KMS-11 (cell line): ENCODE data around the gene IL33.

Experiments used
- H2AFZ ChIP-seq: fragments of 200-600 bp; sonication (generic); 2 replicates; pipeline ENCODE4 v1.6.1; 2016; ENCODE audit warnings: antibody characterized with exemption, mixed run types, low read depth
- H3K27ac ChIP-seq: fragments of 200-600 bp; sonication (generic); 2 replicates; pipeline ENCODE4 v1.6.1; 2016; ENCODE audit warnings: mild to moderate bottlenecking, mixed run types
- H3K27me3 ChIP-seq: fragments of 200-600 bp; sonication (generic); 2 replicates; pipeline ENCODE4 v1.6.1; 2017; ENCODE audit warnings: mild to moderate bottlenecking, low read depth, mixed run types, moderate library complexity; ENCODE audit not compliant: insufficient read depth
- H3K36me3 ChIP-seq: fragments of 200-600 bp; sonication (generic); 2 replicates; pipeline ENCODE4 v1.6.1; 2017; ENCODE audit warnings: mild to moderate bottlenecking, mixed run types; ENCODE audit not compliant: insufficient read depth
- H3K4me1 ChIP-seq: fragments of 200-600 bp; sonication (generic); 2 replicates; pipeline ENCODE4 v1.6.1; 2016; ENCODE audit warnings: mild to moderate bottlenecking, low read depth, mixed run types; ENCODE audit not compliant: poor library complexity, severe bottlenecking
- H3K4me2 ChIP-seq: fragments of 200-600 bp; sonication (generic); 2 replicates; pipeline ENCODE4 v1.7.0; 2016; ENCODE audit warnings: mild to moderate bottlenecking, mixed run types
- H3K4me3 ChIP-seq: fragments of 200-600 bp; sonication (generic); IDR thresholded peaks from 2 replicates; pipeline ENCODE4 v1.6.1; 2017; ENCODE audit warnings: low read depth, low read length, mixed read lengths; ENCODE audit not compliant: insufficient read depth
- H3K79me2 ChIP-seq: fragments of 200-600 bp; sonication (generic); 2 replicates; pipeline ENCODE4 v1.6.1; 2016; ENCODE audit warnings: low read depth, mixed run types; ENCODE audit not compliant: insufficient read depth
- H3K9ac ChIP-seq: fragments of 200-600 bp; sonication (generic); 2 replicates; pipeline ENCODE4 v1.6.1; 2016; ENCODE audit warnings: mild to moderate bottlenecking, mixed run types
- H4K20me1 ChIP-seq: fragments of 200-600 bp; sonication (generic); 2 replicates; pipeline ENCODE4 v1.6.1; 2016; ENCODE audit warnings: mild to moderate bottlenecking, mixed run types; ENCODE audit not compliant: insufficient read depth
- CTCF ChIP-seq: fragments of 200-600 bp; sonication (generic); conservative IDR thresholded peaks from 2 replicates; pipeline ENCODE4 v1.6.1; 2017; ENCODE audit warnings: low read depth, mild to moderate bottlenecking, antibody characterized with exemption, low read length, moderate library complexity, mixed read lengths

IL33 gene

GRCh38 chr9:6216951-6217350 is 1.3 kb downstream of the IL33 start:
- Histone ChIP-seq H3K4me2 (no peak overlapping the region), H3K27me3 (no peaks in the 10 kb centered on the region), H3K36me3 (no peaks in the 10 kb centered on the region), H4K20me1 (no peaks in the 10 kb centered on the region), H2AFZ (no peak overlapping the region), H3K9ac (no peak overlapping the region), H3K79me2 (no peaks in the 10 kb centered on the region), H3K4me3 (no peak overlapping the region), H3K4me1 (no peaks in the 10 kb centered on the region), H3K27ac (no peak overlapping the region)
- no peak for TF ChIP-seq CTCF

- Histone ChIP-seq H3K4me1 (no peaks in the 10 kb centered on the region), H3K27ac (no peak overlapping the region), H3K36me3 (no peaks in the 10 kb centered on the region), H3K4me3 (no peak overlapping the region), H3K79me2 (no peaks in the 10 kb centered on the region), H3K4me2 (no peak overlapping the region), H3K9ac (no peak overlapping the region), H3K27me3 (no peaks in the 10 kb centered on the region), H4K20me1 (no peaks in the 10 kb centered on the region), H2AFZ (no peak overlapping the region)
- no peak for TF ChIP-seq CTCF
These were observed 2.5 kb downstream of the IL33 start for GRCh38 chr9:6218099-6218502.

GRCh38 chr9:6219040-6219439 is 3.4 kb downstream of the IL33 start:
- H2AFZ ChIP-seq, result no peak overlapping the region
- no peak overlapping the region for H3K4me2 ChIP-seq
- no peaks in the 10 kb centered on the region for H4K20me1 ChIP-seq
- no peaks in the 10 kb centered on the region for H3K27me3 ChIP-seq
- H3K4me1 ChIP-seq, result no peaks in the 10 kb centered on the region
- no peak overlapping the region for H3K27ac ChIP-seq
- H3K9ac ChIP-seq, result no peak overlapping the region
- H3K36me3 ChIP-seq, result no peaks in the 10 kb centered on the region
- no peaks in the 10 kb centered on the region for H3K79me2 ChIP-seq
- TF ChIP-seq CTCF, result no peak
- no peak overlapping the region for H3K4me3 ChIP-seq

GRCh38 chr9:6219981-6220380 is 4.4 kb downstream of the IL33 start:
- H2AFZ ChIP-seq, result no peak overlapping the region
- TF ChIP-seq CTCF, result no peak

More at GRCh38 chr9:6219981-6220380, 4.4 kb downstream of the IL33 start:
- Histone ChIP-seq H3K79me2 (no peaks in the 10 kb centered on the region), H3K36me3 (no peaks in the 10 kb centered on the region), H3K4me3 (no peak overlapping the region), H3K9ac (no peak overlapping the region), H3K27me3 (no peaks in the 10 kb centered on the region), H3K27ac (no peak overlapping the region), H4K20me1 (no peaks in the 10 kb centered on the region), H3K4me1 (no peaks in the 10 kb centered on the region), H3K4me2 (no peak overlapping the region)
